Endothelial cell of umbilical vein (primary cell): Measurements from ENCODE around the gene GPANK1. TPM values are rescaled to one million over a fixed set of nuclear protein-coding genes. Genes with fewer than 3 reads are reported as not detected.

Experiments used
- BruUV-seq: library from RNA; stranded (reverse); fragments of 400-500 nt; replicated peaks from 2 replicates; lab custom pipeline; 2021; lab: Mats Ljungman, UMichigan
- CTCF ChIA-PET: fragments of 300-600, 350-600 bp; sonication (Branson Sonifier 250); formaldehyde crosslinking; loops from one replicate; lab custom pipeline; 2021; ENCODE audit warnings: antibody characterized with exemption, inconsistent platforms; lab: Charles Lee
- POLR2A ChIA-PET: fragments of 300-600, 350-600 bp; sonication (Branson Sonifier 250); formaldehyde crosslinking; loops from one replicate; lab custom pipeline; 2021; ENCODE audit warnings: antibody characterized with exemption, inconsistent platforms; lab: Charles Lee
- DNase-seq: peaks from one replicate; pipeline ENCODE4 v3.0.0-alpha.2; 2011; ENCODE audit warnings: low read depth, low spot score
- FAIRE-seq: peaks from 2 replicates; lab custom pipeline; 2011; peaks lifted over from hg19 to GRCh38; lab: Jason Lieb, UNC
- H2AFZ ChIP-seq: 2 replicates; pipeline ENCODE4 v1.6.0; 2012; ENCODE audit warnings: low read depth, low read length, control low read depth, inconsistent platforms
- H3K27ac ChIP-seq: 2 replicates; pipeline ENCODE4 v1.5.1; 2011; ENCODE audit warnings: low read depth, mild to moderate bottlenecking, control low read depth, low read length, moderate library complexity; ENCODE audit not compliant: insufficient read depth
- H3K27me3 ChIP-seq, 2 experiments: 2 replicates each; pipeline versions ENCODE4 v1.6.0 to v1.6.1; 2011; ENCODE audit warnings: low read length in 2 of 2, mixed read lengths in 1 of 2; ENCODE audit not compliant: control insufficient read depth in 2 of 2, insufficient read depth in 2 of 2
- H3K36me3 ChIP-seq, 2 experiments: 2 replicates in 1 of 2; 3 replicates in 1 of 2; pipeline ENCODE4 v1.5.1; 2011; ENCODE audit warnings: low read length in 2 of 2, mild to moderate bottlenecking in 1 of 2, moderate library complexity in 1 of 2; ENCODE audit not compliant: control insufficient read depth in 2 of 2, insufficient read depth in 2 of 2; ENCODE audit errors: extremely low read depth in 1 of 2
- H3K4me1 ChIP-seq: 3 replicates; pipeline ENCODE4 v1.5.1; 2011; ENCODE audit warnings: mild to moderate bottlenecking, low read length; ENCODE audit not compliant: control insufficient read depth, insufficient read depth; ENCODE audit errors: extremely low read depth
- H3K4me2 ChIP-seq: 2 replicates; pipeline ENCODE4 v1.6.1; 2011; ENCODE audit warnings: low read length, control low read depth, mixed read lengths; ENCODE audit not compliant: insufficient read depth
- H3K4me3 ChIP-seq, 3 experiments: fragments of 200-600 bp in 1 of 3; sonication (generic), shearing (Covaris generic) in 1 of 3; replicated peaks in 1 of 3; 2 replicates each; pipeline ENCODE4 v1.5.1; 2011 to 2016; ENCODE audit warnings: control low read depth in 3 of 3, low read length in 3 of 3, mild to moderate bottlenecking in 2 of 3, inconsistent platforms in 1 of 3, low read depth in 1 of 3, moderate library complexity in 1 of 3; ENCODE audit not compliant: insufficient read depth in 1 of 3
- H3K79me2 ChIP-seq: 2 replicates; pipeline ENCODE4 v1.6.0; 2012; ENCODE audit warnings: low read length, inconsistent platforms; ENCODE audit not compliant: control insufficient read depth, insufficient read depth
- H3K9ac ChIP-seq: replicated peaks from 2 replicates; pipeline ENCODE3; 2011; ENCODE audit warnings: low read length, control low read depth; ENCODE audit not compliant: insufficient read depth; ENCODE audit errors: extremely low read depth
- H3K9me1 ChIP-seq: replicated peaks from 3 replicates; pipeline ENCODE4 v1.6.0; 2011; ENCODE audit warnings: mild to moderate bottlenecking, low read length; ENCODE audit not compliant: control insufficient read depth, insufficient read depth; ENCODE audit errors: extremely low read depth
- H3K9me3 ChIP-seq: replicated peaks from 2 replicates; pipeline ENCODE4 v1.5.1; 2012; ENCODE audit warnings: low read length, inconsistent platforms; ENCODE audit not compliant: control insufficient read depth, insufficient read depth
- H4K20me1 ChIP-seq: replicated peaks from 2 replicates; pipeline ENCODE3; 2011; ENCODE audit warnings: mild to moderate bottlenecking, low read length; ENCODE audit not compliant: control insufficient read depth, insufficient read depth; ENCODE audit errors: extremely low read depth
- EZH2 ChIP-seq: IDR thresholded peaks from 2 replicates; pipeline ENCODE4 v1.6.1; 2012; ENCODE audit warnings: borderline replicate concordance, low read depth, mild to moderate bottlenecking, moderate library complexity, low read length, inconsistent platforms; ENCODE audit not compliant: severe bottlenecking
- FOS ChIP-seq: IDR thresholded peaks from 2 replicates; pipeline ENCODE4 v1.6.1; 2011; ENCODE audit warnings: mild to moderate bottlenecking, low read length, moderate library complexity, borderline replicate concordance; ENCODE audit not compliant: insufficient read depth
- GATA2 ChIP-seq: IDR thresholded peaks from 2 replicates; pipeline ENCODE4 v1.7.0; 2011; ENCODE audit warnings: low read depth, mild to moderate bottlenecking, moderate library complexity, mixed read lengths, low read length; ENCODE audit not compliant: insufficient read length, insufficient read depth
- JUN ChIP-seq: IDR thresholded peaks from 2 replicates; pipeline ENCODE4 v1.6.1; 2011; ENCODE audit warnings: borderline replicate concordance, low read depth; ENCODE audit not compliant: insufficient read length, insufficient read depth
- MYC ChIP-seq: IDR thresholded peaks from one replicate; pipeline ENCODE4 v1.6.1; 2011; ENCODE audit warnings: mild to moderate bottlenecking, low read depth, low read length
- POLR2A ChIP-seq: IDR thresholded peaks from 2 replicates; pipeline ENCODE4 v1.6.1; 2012; ENCODE audit warnings: low read depth, mild to moderate bottlenecking, control low read depth, low read length
- POLR2AphosphoS5 ChIP-seq: IDR thresholded peaks from 2 replicates; pipeline ENCODE4 v1.6.1; 2012; ENCODE audit warnings: low read depth, mild to moderate bottlenecking, control low read depth, low read length, moderate library complexity; ENCODE audit not compliant: insufficient read depth
- dilution Hi-C: fragments of 300-500 bp; cut with MboI; formaldehyde crosslinking; loops from one replicate; pipeline ENCODE4 v1.15.0; 2019; ENCODE audit warnings: low sequenced_read_pairs; ENCODE audit not compliant: extremely low pct_ligation_motif_present
- intact Hi-C: fragments of 100-400 bp; cut with micrococcal nuclease; formaldehyde crosslinking; loops from one replicate; pipeline ENCODE4 v1.10.0; 2022
- polyA plus RNA-seq, 4 experiments: library from polyadenylated mRNA; depleted of rRNA in 3 of 4; stranded (reverse) in 3 of 4; unstranded in 1 of 4; fragments of >200 nt; gene quantifications; 2 replicates each; pipeline versions ENCODE4 v1.2.1 to v1.2.3, GENCODE V29; 2011 to 2012; ENCODE audit warnings: missing spikeins in 1 of 4
- total RNA-seq: library from RNA; stranded (reverse); gene quantifications from 2 replicates; pipeline ENCODE4 v1.2.3, GENCODE V29; 2021
- TF ChIP-seq, protein P1 (sequence below), 2 donors: IDR thresholded peaks; 1 replicate in 1 of 2; 2 replicates in 1 of 2; pipeline ENCODE4 v1.5.1; 2011; ENCODE audit warnings: low read length in 2 of 2, mild to moderate bottlenecking in 2 of 2, moderate library complexity in 2 of 2, control low read depth in 1 of 2, inconsistent platforms in 1 of 2, low read depth in 1 of 2; ENCODE audit not compliant: insufficient read depth in 1 of 2; ENCODE audit errors: extremely low read depth in 1 of 2
- TF ChIP-seq, protein P2 (sequence below): IDR thresholded peaks from 2 replicates; pipeline ENCODE4 v1.6.1; 2011; ENCODE audit not compliant: insufficient read depth, insufficient read length

GPANK1 gene
- total and polyA plus RNA-seq, 2 donors (not counting 3 experiments of a cell fraction or from before 2014, with no cell fraction given): 12.6 to 17.5 TPM

DNA sequence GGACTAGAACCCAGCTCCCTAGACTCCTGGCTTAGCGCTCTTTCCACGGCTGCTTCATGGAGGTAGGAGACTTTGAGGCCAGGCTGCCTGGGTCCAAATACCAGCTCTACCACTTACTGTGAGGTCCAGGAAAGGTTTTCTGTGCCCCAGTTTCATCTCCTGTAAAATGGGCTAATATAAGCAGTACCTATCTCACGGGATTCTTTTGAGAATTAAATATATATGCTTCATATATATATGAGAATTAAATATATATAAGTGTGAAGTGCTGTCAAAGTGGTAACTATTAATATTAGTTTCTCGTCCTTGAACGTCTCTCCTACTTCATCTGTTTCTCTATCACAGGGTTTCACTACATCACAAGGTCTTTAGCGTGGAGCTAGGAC is 26.3 kb upstream of the GPANK1 start:
- H3K9me3 ChIP-seq: no peaks in the 10 kb centered on the region
- TF ChIP-seq POLR2A (no peak), JUN (no peak), POLR2AphosphoS5 (no peak), EZH2 (no peak), FOS (no peak), GATA2 (no peak), MYC (no peak)
- TF ChIP-seq, protein P1, sequence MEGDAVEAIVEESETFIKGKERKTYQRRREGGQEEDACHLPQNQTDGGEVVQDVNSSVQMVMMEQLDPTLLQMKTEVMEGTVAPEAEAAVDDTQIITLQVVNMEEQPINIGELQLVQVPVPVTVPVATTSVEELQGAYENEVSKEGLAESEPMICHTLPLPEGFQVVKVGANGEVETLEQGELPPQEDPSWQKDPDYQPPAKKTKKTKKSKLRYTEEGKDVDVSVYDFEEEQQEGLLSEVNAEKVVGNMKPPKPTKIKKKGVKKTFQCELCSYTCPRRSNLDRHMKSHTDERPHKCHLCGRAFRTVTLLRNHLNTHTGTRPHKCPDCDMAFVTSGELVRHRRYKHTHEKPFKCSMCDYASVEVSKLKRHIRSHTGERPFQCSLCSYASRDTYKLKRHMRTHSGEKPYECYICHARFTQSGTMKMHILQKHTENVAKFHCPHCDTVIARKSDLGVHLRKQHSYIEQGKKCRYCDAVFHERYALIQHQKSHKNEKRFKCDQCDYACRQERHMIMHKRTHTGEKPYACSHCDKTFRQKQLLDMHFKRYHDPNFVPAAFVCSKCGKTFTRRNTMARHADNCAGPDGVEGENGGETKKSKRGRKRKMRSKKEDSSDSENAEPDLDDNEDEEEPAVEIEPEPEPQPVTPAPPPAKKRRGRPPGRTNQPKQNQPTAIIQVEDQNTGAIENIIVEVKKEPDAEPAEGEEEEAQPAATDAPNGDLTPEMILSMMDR (IDR thresholded peaks at IDR 0.05; ENCODE audit: extremely low read depth in 1 of 2, insufficient read depth in 1 of 2, low read depth in 1 of 2, low read length in 2 of 2): no peak
- TF ChIP-seq, protein P2, sequence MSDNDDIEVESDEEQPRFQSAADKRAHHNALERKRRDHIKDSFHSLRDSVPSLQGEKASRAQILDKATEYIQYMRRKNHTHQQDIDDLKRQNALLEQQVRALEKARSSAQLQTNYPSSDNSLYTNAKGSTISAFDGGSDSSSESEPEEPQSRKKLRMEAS: no peak
- CTCF ChIA-PET: interaction anchor here (1.1 to 2.1 kb wide), 6 partner anchors 20 to 139 kb away, joined by 3 to 8 read pairs (median 6); partner anchors contain the start of gene LSM2
- H3K36me3 ChIP-seq: peaks cover 6 to 48% of the 10 kb centered on the region in 2 experiments
- POLR2A ChIA-PET: interaction anchor here (1.5 kb wide), 1 partner anchor 136 kb away, joined by 4 read pairs; the partner anchor contains the start of gene HSPA1B
- no peaks in the 10 kb centered on the region for H3K79me2 ChIP-seq
- dilution Hi-C loops (no loop called here), intact Hi-C loops (no loop called here)
- H3K27me3 ChIP-seq: no peaks in the 10 kb centered on the region
- FAIRE-seq (no peak), DNase-seq (no peak)
- H3K9me1 ChIP-seq: no peaks in the 10 kb centered on the region
- H2AFZ ChIP-seq: no peak overlapping the region
- no TSS peak for BruUV-seq
- H3K4me2 ChIP-seq: no peak overlapping the region
- H3K4me3 ChIP-seq: no peak overlapping the region
- no peak overlapping the region for H3K9ac ChIP-seq
- H4K20me1 ChIP-seq: no peaks in the 10 kb centered on the region
- H3K27ac ChIP-seq: no peak overlapping the region
- peaks cover 10% of the 10 kb centered on the region for H3K4me1 ChIP-seq
